Omental fat pad (tissue), 4 donors: ENCODE results near the gene STARD10. TPM values are rescaled to one million over a fixed set of nuclear protein-coding genes. Genes with fewer than 3 reads are reported as not detected.

Source experiments
- ATAC-seq: fragments of 150-250 bp; one replicate; pipeline ENCODE4 v1.9.1; 2016; ENCODE audit warnings: mild to moderate bottlenecking, moderate library complexity; ENCODE audit not compliant: low FRiP score
- DNase-seq: peaks from one replicate; pipeline ENCODE4 v3.0.0-alpha.2; 2019; ENCODE audit warnings: low spot score
- CTCF ChIP-seq, 3 donors: fragments of 450-650 bp; IDR thresholded peaks; one replicate each; pipeline ENCODE4 v1.5.1; 2016 to 2017; ENCODE audit warnings: antibody characterized with exemption in 3 of 3, mild to moderate bottlenecking in 3 of 3, moderate library complexity in 2 of 3
- total RNA-seq, 4 donors: library from RNA; depleted of rRNA; stranded (reverse); fragments of >200 nt; gene quantifications; one replicate each; pipeline ENCODE4 v1.1.0, GENCODE V29; 2016

The STARD10 gene
- total RNA-seq, 4 donors from 2014 or later: 10.9 to 20.6 (median 15.4) TPM

GRCh38 chr11:72766152-72766902, 27.5 kb downstream of the STARD10 start:
- ATAC-seq: no peak
- TF ChIP-seq CTCF (IDR thresholded peaks at IDR 0.05): no peak
- no peak for DNase-seq

GRCh38 chr11:72764503-72764902, 29.3 kb downstream of the STARD10 start:
- ATAC-seq (no peak), DNase-seq (no peak)
- TF ChIP-seq CTCF (IDR thresholded peaks at IDR 0.05): no peak

- DNase-seq: no peak
- no peak for TF ChIP-seq CTCF (IDR thresholded peaks at IDR 0.05)
- no peak for ATAC-seq
These were observed 30.0 kb downstream of the STARD10 start for GRCh38 chr11:72763823-72764222.

- ATAC-seq (no peak), DNase-seq (no peak)
- no peak for TF ChIP-seq CTCF (IDR thresholded peaks at IDR 0.05)
These were observed 31.1 kb downstream of the STARD10 start for GRCh38 chr11:72762641-72763304.

GRCh38 chr11:72760539-72761405, 33.1 kb downstream of the STARD10 start:
- ATAC-seq (no peak), DNase-seq (no peak)
- TF ChIP-seq CTCF (IDR thresholded peaks at IDR 0.05): no peak

GRCh38 chr11:72759468-72759985, 34.3 kb downstream of the STARD10 start:
- DNase-seq (no peak), ATAC-seq (no peak)
- TF ChIP-seq CTCF (IDR thresholded peaks at IDR 0.05): no peak
